Ishikawa (cell line): ENCODE data around the gene SPR.

Source experiments
- CEBPB ChIP-seq: IDR thresholded peaks from 2 replicates; pipeline ENCODE4 v1.6.1; 2012
- CREB1 ChIP-seq: IDR thresholded peaks from 2 replicates; pipeline ENCODE4 v1.6.1; 2012; ENCODE audit warnings: low read depth
- EGR1 ChIP-seq: IDR thresholded peaks from 2 replicates; pipeline ENCODE4 v1.6.1; 2012
- EP300 ChIP-seq: IDR thresholded peaks from 2 replicates; pipeline ENCODE4 v1.6.1; 2012; ENCODE audit warnings: borderline replicate concordance
- FOXM1 ChIP-seq: IDR thresholded peaks from 2 replicates; pipeline ENCODE4 v1.6.1; 2012; ENCODE audit warnings: low read depth, borderline replicate concordance
- MAX ChIP-seq: IDR thresholded peaks from 2 replicates; pipeline ENCODE4 v1.6.1; 2012
- NFIC ChIP-seq: IDR thresholded peaks from 2 replicates; pipeline ENCODE4 v1.6.1; 2012
- RAD21 ChIP-seq: IDR thresholded peaks from 2 replicates; pipeline ENCODE4 v1.6.1; 2012; ENCODE audit warnings: low read depth
- TAF1 ChIP-seq: IDR thresholded peaks from 2 replicates; pipeline ENCODE4 v1.6.1; 2012; ENCODE audit warnings: low read depth, mild to moderate bottlenecking
- TCF12 ChIP-seq: IDR thresholded peaks from 2 replicates; pipeline ENCODE4 v1.6.1; 2012; ENCODE audit warnings: low read depth
- TEAD4 ChIP-seq: IDR thresholded peaks from 2 replicates; pipeline ENCODE4 v1.6.1; 2012
- YY1 ChIP-seq: IDR thresholded peaks from 2 replicates; pipeline ENCODE4 v1.6.1; 2012; ENCODE audit warnings: low read depth
- ZBTB7A ChIP-seq: IDR thresholded peaks from 2 replicates; pipeline ENCODE4 v1.6.1; 2012; ENCODE audit warnings: low read depth
- TF ChIP-seq, protein P1 (sequence below): IDR thresholded peaks from 2 replicates; pipeline ENCODE4 v1.6.1; 2012
- TF ChIP-seq, protein P2 (sequence below): IDR thresholded peaks from 2 replicates; pipeline ENCODE4 v1.6.1; 2012; ENCODE audit warnings: low read depth, mild to moderate bottlenecking

SPR gene

GRCh38 chr2:72898585-72898906 is 11.3 kb downstream of the SPR start:
- no peak for TF ChIP-seq FOXM1

GRCh38 chr2:72900191-72900825 is 13.1 kb downstream of the SPR start:
- TF ChIP-seq YY1 (no peak), TEAD4 (no peak), TAF1 (no peak), CREB1 (no peak), FOXM1 (no peak), CEBPB (no peak), ZBTB7A (no peak), NFIC (no peak), MAX (no peak), RAD21 (no peak), EP300 (no peak), EGR1 (no peak), TCF12 (no peak)
- TF ChIP-seq, protein P1, sequence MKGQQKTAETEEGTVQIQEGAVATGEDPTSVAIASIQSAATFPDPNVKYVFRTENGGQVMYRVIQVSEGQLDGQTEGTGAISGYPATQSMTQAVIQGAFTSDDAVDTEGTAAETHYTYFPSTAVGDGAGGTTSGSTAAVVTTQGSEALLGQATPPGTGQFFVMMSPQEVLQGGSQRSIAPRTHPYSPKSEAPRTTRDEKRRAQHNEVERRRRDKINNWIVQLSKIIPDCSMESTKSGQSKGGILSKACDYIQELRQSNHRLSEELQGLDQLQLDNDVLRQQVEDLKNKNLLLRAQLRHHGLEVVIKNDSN = no peak
- TF ChIP-seq, protein P2, sequence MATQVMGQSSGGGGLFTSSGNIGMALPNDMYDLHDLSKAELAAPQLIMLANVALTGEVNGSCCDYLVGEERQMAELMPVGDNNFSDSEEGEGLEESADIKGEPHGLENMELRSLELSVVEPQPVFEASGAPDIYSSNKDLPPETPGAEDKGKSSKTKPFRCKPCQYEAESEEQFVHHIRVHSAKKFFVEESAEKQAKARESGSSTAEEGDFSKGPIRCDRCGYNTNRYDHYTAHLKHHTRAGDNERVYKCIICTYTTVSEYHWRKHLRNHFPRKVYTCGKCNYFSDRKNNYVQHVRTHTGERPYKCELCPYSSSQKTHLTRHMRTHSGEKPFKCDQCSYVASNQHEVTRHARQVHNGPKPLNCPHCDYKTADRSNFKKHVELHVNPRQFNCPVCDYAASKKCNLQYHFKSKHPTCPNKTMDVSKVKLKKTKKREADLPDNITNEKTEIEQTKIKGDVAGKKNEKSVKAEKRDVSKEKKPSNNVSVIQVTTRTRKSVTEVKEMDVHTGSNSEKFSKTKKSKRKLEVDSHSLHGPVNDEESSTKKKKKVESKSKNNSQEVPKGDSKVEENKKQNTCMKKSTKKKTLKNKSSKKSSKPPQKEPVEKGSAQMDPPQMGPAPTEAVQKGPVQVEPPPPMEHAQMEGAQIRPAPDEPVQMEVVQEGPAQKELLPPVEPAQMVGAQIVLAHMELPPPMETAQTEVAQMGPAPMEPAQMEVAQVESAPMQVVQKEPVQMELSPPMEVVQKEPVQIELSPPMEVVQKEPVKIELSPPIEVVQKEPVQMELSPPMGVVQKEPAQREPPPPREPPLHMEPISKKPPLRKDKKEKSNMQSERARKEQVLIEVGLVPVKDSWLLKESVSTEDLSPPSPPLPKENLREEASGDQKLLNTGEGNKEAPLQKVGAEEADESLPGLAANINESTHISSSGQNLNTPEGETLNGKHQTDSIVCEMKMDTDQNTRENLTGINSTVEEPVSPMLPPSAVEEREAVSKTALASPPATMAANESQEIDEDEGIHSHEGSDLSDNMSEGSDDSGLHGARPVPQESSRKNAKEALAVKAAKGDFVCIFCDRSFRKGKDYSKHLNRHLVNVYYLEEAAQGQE = no peak

DNA sequence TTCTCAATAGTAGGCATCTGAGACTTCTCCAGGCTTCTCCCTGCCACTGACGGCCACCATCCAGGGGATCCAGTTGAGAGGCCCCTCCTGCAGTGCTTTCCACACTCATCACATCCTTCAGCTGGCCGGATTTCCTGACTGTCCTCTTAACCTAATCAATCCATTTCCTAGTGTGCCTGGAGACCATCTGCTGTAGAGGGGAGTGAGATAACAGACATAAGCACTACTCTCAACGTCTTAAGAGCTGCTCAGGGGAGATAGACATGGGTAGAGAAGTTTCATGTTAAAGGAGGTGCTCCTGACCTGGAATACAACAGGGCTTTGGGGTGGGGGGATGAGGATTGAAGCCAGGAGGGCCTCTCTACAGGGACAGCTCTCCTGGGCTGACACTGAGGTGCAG is 14.2 kb downstream of the SPR start:
- no peak for TF ChIP-seq EGR1
- TF ChIP-seq YY1 = no peak
- TF ChIP-seq ZBTB7A = no peak
- TF ChIP-seq RAD21 = no peak
- TF ChIP-seq CEBPB = no peak
- no peak for TF ChIP-seq NFIC
- TF ChIP-seq EP300 = no peak
- TF ChIP-seq, protein P1 = no peak
- TF ChIP-seq, protein P2 = no peak

GRCh38 chr2:72908741-72909140 is 21.5 kb downstream of the SPR start:
- TF ChIP-seq TEAD4 (no peak), YY1 (no peak), CEBPB (no peak), RAD21 (no peak), ZBTB7A (no peak), TCF12 (no peak)
- TF ChIP-seq, protein P1 = no peak

DNA sequence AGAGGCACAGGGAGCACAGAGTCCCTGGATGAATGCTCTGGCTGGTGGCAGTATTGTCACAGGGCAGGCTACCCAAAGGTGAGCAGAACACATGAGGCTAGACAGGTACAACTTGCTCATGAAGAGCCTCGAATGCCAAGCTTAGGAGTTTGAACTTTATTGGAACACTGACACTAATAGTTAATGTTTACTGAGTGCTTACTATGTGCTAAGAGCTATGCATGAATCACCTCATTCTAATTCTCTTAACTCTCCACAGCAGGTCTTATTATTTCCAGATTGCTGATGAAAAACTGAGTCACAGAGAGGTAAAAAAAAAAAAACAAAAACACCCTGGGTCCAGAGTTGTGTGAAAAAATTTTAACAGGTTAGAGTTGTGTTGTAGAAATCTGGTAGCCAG is 24.0 kb downstream of the SPR start:
- TF ChIP-seq RAD21 = no peak
- TF ChIP-seq FOXM1 = no peak
- TF ChIP-seq TAF1 = no peak
- no peak for TF ChIP-seq YY1
- no peak for TF ChIP-seq NFIC
- no peak for TF ChIP-seq EP300
- TF ChIP-seq ZBTB7A = no peak
- TF ChIP-seq EGR1 = no peak
- TF ChIP-seq, protein P1 = no peak
- no peak for TF ChIP-seq CEBPB
- TF ChIP-seq TCF12 = no peak
- TF ChIP-seq TEAD4 = no peak
- no peak for TF ChIP-seq MAX
- TF ChIP-seq, protein P2 = no peak
- no peak for TF ChIP-seq CREB1
